ENCODE data around the gene BCO2.

The BCO2 gene, protein sequence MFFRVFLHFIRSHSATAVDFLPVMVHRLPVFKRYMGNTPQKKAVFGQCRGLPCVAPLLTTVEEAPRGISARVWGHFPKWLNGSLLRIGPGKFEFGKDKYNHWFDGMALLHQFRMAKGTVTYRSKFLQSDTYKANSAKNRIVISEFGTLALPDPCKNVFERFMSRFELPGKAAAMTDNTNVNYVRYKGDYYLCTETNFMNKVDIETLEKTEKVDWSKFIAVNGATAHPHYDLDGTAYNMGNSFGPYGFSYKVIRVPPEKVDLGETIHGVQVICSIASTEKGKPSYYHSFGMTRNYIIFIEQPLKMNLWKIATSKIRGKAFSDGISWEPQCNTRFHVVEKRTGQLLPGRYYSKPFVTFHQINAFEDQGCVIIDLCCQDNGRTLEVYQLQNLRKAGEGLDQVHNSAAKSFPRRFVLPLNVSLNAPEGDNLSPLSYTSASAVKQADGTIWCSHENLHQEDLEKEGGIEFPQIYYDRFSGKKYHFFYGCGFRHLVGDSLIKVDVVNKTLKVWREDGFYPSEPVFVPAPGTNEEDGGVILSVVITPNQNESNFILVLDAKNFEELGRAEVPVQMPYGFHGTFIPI

DNA sequence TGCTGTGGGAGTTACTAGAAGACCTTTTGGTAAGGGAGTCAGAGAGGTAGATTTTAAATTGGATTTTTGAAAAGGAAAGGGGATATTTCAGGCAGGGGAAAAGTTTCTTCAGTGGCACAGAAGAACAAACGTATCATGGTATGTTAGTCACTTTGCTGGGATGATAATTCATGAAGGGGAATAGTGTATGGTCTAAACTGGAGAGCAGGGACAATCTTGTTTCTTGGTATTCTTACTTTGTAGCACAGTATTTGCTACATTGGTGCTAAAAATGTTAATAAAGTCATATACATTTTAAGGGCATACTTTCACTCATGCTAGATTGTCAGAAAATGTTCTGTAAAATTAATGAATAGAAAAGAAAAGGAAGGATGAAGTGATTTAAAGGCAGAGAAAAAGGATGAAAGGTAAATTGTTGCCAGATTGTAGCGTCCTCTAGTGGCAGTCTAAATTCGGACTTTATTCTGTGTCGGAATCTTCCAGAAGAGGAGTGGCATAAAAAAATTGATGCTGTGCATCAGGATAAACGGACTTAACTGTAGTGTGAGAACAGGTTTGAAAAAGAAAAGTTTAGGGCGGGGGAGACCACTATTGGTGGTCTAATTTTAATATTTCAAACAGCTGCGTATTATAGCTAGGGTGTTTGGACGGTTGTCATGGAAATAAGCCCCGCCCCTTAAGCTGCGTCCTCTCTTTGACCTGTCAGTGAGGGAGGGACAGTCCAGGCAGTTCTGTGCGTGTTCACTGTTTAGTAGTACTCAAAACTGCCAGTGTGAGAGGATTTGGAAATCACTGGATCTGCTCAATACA, at the start of gene BCO2:
BCO2 (plus strand) TSS at position 724 of the 810 bp plus-strand sequence. CDS start 90 bp downstream, outside the sequence.
- DNase-seq (ENCODE audit: low spot score) = peak; percentile 72
- H3K27ac ChIP-seq = no peak within 1 kb of the TSS; the same call in 1 of the 2 replicates
- CTCF ChIA-PET = interaction anchor here (0.5 to 0.6 kb wide), 2 partner anchors 61 to 105 kb away, joined by 6 to 7 read pairs; no protein-coding TSS in a partner anchor
- POLR2A ChIA-PET (ENCODE audit: low non-redundant PET) = no interaction called here
- TF ChIP-seq, protein P1, sequence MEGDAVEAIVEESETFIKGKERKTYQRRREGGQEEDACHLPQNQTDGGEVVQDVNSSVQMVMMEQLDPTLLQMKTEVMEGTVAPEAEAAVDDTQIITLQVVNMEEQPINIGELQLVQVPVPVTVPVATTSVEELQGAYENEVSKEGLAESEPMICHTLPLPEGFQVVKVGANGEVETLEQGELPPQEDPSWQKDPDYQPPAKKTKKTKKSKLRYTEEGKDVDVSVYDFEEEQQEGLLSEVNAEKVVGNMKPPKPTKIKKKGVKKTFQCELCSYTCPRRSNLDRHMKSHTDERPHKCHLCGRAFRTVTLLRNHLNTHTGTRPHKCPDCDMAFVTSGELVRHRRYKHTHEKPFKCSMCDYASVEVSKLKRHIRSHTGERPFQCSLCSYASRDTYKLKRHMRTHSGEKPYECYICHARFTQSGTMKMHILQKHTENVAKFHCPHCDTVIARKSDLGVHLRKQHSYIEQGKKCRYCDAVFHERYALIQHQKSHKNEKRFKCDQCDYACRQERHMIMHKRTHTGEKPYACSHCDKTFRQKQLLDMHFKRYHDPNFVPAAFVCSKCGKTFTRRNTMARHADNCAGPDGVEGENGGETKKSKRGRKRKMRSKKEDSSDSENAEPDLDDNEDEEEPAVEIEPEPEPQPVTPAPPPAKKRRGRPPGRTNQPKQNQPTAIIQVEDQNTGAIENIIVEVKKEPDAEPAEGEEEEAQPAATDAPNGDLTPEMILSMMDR (conservative IDR thresholded peaks at IDR 0.05; ENCODE audit: low read depth) = peak; percentile 85

DNA sequence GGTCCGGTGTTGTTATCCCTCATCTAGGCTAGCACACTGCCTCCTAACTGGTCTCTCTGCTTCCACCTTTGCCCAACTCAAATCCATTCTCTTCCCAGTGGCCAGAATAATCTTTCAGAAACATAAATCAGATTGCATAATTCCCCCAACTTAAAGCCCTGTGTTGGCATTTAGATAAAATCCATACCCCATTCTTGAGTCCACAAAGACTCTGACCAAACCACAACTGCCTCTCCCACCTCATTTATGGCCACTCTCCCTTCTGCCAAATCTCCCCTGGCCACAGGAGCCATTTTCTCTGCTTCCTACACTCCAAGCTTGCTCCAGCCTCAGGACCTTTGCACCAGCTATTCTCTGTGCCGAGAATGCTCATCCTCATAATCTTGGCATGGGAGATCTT, 48.3 kb upstream of the BCO2 start:
- POLR2A ChIA-PET (ENCODE audit: low non-redundant PET) = no interaction called here
- H3K27ac ChIP-seq = peak overlapping the region; percentile 81; the same call in 1 of the 2 replicates

DNA sequence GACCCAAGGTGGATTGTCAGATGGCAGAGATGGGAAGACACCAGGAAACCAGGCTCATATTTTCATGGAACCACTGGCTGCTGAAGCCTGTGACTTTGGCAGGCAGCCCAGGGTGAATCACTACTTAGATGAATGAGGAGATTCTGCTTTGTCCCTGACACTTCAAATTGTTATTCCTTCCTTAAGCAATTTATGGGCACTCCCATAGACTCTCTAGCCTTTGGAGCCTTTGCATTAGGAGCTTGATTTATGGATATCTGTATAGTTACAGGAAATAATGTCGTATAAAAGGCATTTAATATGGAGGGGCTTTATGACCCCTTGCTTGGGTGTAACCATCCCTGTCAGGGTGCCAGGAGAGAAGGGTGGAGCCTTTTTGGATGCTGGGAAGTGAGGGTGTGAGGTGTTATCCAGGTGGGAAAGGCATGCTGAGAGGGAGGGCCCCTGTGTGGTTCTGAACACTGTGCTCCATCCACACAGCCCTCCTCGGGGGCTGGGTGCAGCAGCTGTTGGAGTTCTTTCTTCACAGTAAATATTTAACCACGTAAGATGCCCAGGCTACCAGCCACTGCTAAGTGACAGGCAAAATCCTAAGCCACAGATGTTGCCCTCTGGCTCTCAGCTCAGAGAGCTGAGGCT, 46.7 kb upstream of the BCO2 start:
- peak overlapping the region; percentile 81 for H3K27ac ChIP-seq
- peak; percentile 72 for DNase-seq (ENCODE audit: low spot score)
- ChIA-PET POLR2A (ENCODE audit: low non-redundant PET) (interaction anchor here (0.5 to 1.0 kb wide), 2 partner anchors 9 to 18 kb away, joined by 5 to 8 read pairs; no protein-coding TSS in a partner anchor), CTCF (interaction anchor here (0.5 to 0.6 kb wide), 3 partner anchors 21 to 42 kb away, joined by 3 read pairs; no protein-coding TSS in a partner anchor)
- TF ChIP-seq, protein P1 (conservative IDR thresholded peaks at IDR 0.05; ENCODE audit: low read depth) = no peak

More for the DNA sequence above, 48.3 kb upstream of the BCO2 start:
- no peak for DNase-seq (ENCODE audit: low spot score)
- CTCF ChIA-PET = interaction anchor here (0.6 to 0.7 kb wide), 2 partner anchors 14 to 153 kb away, joined by 4 to 8 read pairs; no protein-coding TSS in a partner anchor
- TF ChIP-seq, protein P1 (conservative IDR thresholded peaks at IDR 0.05; ENCODE audit: low read depth) = no peak

DNA sequence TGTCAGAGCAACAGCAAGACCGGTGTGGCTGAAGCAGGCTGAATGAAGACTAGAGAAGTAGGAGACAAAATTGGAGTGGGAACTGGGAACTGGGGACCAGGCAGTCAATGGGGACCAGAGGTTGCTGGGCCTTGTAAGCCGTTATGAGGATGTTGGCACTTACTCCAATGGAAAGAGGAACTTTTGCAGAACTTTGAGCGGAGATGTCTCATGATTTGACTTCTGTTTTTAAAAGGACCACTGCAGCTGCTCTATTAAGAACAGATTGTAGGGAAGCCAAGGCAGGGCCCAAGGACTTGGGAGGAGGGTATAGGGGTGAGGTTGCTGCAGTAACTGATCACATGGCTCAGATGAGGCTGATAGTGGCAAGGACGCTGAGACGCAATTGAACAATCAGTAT, 45.7 kb upstream of the BCO2 start:
- ChIA-PET CTCF (no interaction called here), POLR2A (ENCODE audit: low non-redundant PET) (no interaction called here)
- H3K27ac ChIP-seq = peak overlapping the region; percentile 81
- TF ChIP-seq, protein P1 (conservative IDR thresholded peaks at IDR 0.05; ENCODE audit: low read depth) = no peak
- DNase-seq (ENCODE audit: low spot score) = no peak

DNA sequence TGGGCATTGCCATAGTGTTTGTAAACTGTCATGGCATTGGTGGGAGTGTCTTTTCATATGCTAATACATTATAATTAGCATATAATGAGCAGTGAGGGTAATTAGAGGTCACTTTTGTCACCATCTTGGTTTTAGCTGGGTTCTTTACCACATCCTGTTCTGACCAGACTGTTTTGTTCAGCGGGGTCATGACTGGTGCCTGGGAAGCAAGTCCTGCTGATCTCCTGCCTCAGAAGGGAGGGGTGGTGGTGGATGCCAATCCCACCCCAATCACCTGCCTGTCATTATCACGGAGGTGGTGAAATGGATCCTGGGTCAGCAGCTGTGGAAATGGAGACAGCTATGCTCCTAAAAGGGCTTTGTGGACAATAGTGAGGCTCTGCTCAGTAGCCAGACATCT, 42.6 kb upstream of the BCO2 start:
- no peak for DNase-seq (ENCODE audit: low spot score)
- CTCF ChIA-PET = no interaction called here
- POLR2A ChIA-PET (ENCODE audit: low non-redundant PET) = no interaction called here
- TF ChIP-seq, protein P1 (conservative IDR thresholded peaks at IDR 0.05; ENCODE audit: low read depth) = no peak
- no peak overlapping the region; the same call in 1 of the 2 replicates for H3K27ac ChIP-seq
